GM19372 (cell line): ENCODE measurements around the gene VLDLR.
"Not testable (repeated sequence)": the region's sequence is repeated elsewhere in the genome, so short reads cannot be mapped to it uniquely, and the experiment has no call there.

Source experiments
- ATAC-seq: cut with Tn5 transposase; IDR thresholded peaks from one replicate; pipeline ENCODE4 v1.9.1; 2021; ENCODE audit warnings: mild to moderate bottlenecking, low read depth, moderate library complexity; ENCODE audit not compliant: unreplicated experiment

The VLDLR gene

DNA sequence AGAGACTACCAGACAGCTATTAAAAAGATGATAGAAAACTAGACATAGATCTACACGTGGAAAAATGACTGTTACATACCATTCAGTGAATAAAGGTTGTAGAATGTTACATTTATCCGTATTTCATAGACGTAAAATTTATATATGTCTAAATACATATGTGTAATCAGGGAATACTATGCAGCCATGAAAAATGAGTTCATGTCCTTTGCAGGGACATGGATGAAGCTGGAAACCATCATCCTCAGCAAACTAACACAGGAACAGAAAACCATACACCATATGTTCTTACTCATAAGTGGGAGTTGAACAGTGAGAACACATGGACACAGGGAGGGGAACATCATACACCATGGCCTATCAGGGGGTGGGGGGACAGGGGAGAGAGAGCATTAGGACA lies 85.7 kb downstream of the VLDLR start:
- ATAC-seq = not testable (repeated sequence)
